Endodermal cell (in vitro differentiated cells): ENCODE results near the gene NFATC2. TPM values are rescaled to one million over a fixed set of nuclear protein-coding genes. Genes with fewer than 3 reads are reported as not detected.

Source experiments
- DNase-seq: peaks from one replicate; pipeline ENCODE4 v3.0.0-alpha.2; 2017
- H3K27ac ChIP-seq: 2 replicates; pipeline ENCODE4 v1.5.1; 2013; ENCODE audit warnings: mild to moderate bottlenecking, low read depth, low read length, moderate library complexity
- H3K27me3 ChIP-seq: 2 replicates; pipeline ENCODE4 v1.6.1; 2013; ENCODE audit warnings: mild to moderate bottlenecking, low read length, moderate library complexity; ENCODE audit not compliant: insufficient read depth, control insufficient read depth, poor library complexity, severe bottlenecking
- H3K36me3 ChIP-seq: 2 replicates; pipeline ENCODE4 v1.7.0; 2013; ENCODE audit warnings: mild to moderate bottlenecking, low read length, moderate library complexity; ENCODE audit not compliant: control insufficient read depth, insufficient read depth
- H3K4me1 ChIP-seq: one replicate; pipeline ENCODE4 v1.7.0; 2013; ENCODE audit warnings: low read length; ENCODE audit not compliant: control insufficient read depth, insufficient read depth
- H3K4me3 ChIP-seq: 2 replicates; pipeline ENCODE4 v1.5.1; 2013; ENCODE audit warnings: mild to moderate bottlenecking, low read length, moderate library complexity
- H3K9ac ChIP-seq: 2 replicates; pipeline ENCODE4 v1.6.1; 2013; ENCODE audit warnings: mild to moderate bottlenecking, low read length, moderate library complexity; ENCODE audit not compliant: poor library complexity, severe bottlenecking; ENCODE audit errors: extremely low read depth
- H3K9me3 ChIP-seq: 2 replicates; pipeline ENCODE4 v1.6.1; 2013; ENCODE audit warnings: mild to moderate bottlenecking, low read length, moderate library complexity; ENCODE audit not compliant: control insufficient read depth
- H3K27ac Mint-ChIP-seq: 2 replicates; pipeline ENCODE4 v1.8.0; 2020; ENCODE audit warnings: mixed read lengths
- H3K27me3 Mint-ChIP-seq: 2 replicates; pipeline ENCODE4 v1.8.0; 2021; ENCODE audit warnings: mild to moderate bottlenecking, mixed read lengths; ENCODE audit not compliant: insufficient read depth
- H3K36me3 Mint-ChIP-seq: 2 replicates; pipeline ENCODE4 v1.8.0; 2020; ENCODE audit warnings: low read depth, mixed read lengths
- H3K4me1 Mint-ChIP-seq: 2 replicates; pipeline ENCODE4 v1.8.0; 2020; ENCODE audit warnings: mixed read lengths
- H3K4me3 Mint-ChIP-seq: 2 replicates; pipeline ENCODE4 v1.8.0; 2020; ENCODE audit warnings: mild to moderate bottlenecking, moderate library complexity, mixed read lengths
- H3K9me3 Mint-ChIP-seq: 2 replicates; pipeline ENCODE4 v1.8.0; 2020; ENCODE audit warnings: mild to moderate bottlenecking, mixed read lengths
- CTCF ChIP-seq: fragments of 200-600 bp; sonication (generic); conservative IDR thresholded peaks from 2 replicates; pipeline ENCODE4 v1.5.0; 2021; ENCODE audit warnings: antibody characterized with exemption, mild to moderate bottlenecking
- WGBS, 2 experiments: methylation state at CpG; one replicate each; pipeline versions ENCODE4 v1.1.5 to v1.1.7; 2013; ENCODE audit warnings: missing lambda C conversion rate in 2 of 2, mixed read lengths in 1 of 2; ENCODE audit not compliant: insufficient coverage in 1 of 2, insufficient read length in 1 of 2; 5-methylcytosine and 5-hydroxymethylcytosine counted together
- total RNA-seq, 2 donors: library from RNA; stranded (reverse); fragmentation: NEBNext Ultra II Directional in 1 of 2; extraction: Animal tissue kit (Norgen Biotek cat#: 25700) in 1 of 2; gene quantifications; 2 replicates in 1 of 2; 3 replicates in 1 of 2; pipeline ENCODE4 v1.2.1, GENCODE V29; 2021

NFATC2 gene
- total RNA-seq, 2 donors from 2014 or later, result 1.5 to 2.1 TPM

- Mint-ChIP-seq H3K36me3 (no peaks in the 10 kb centered on the region), H3K9me3 (peaks cover 9% of the 10 kb centered on the region), H3K27me3 (peaks cover 9% of the 10 kb centered on the region), H3K4me1 (no peaks in the 10 kb centered on the region), H3K4me3 (no peak overlapping the region), H3K27ac (no peak overlapping the region)
- WGBS, 2 experiments, result 91% methylated on average over 2 of the region's 2 CpGs; no CpG with 5 or more reads in 1 of the 2 experiments
- no peaks in the 10 kb centered on the region for H3K4me1 ChIP-seq
- no peaks in the 10 kb centered on the region for H3K9me3 ChIP-seq
- no peak overlapping the region for H3K27ac ChIP-seq
- no peak overlapping the region for H3K9ac ChIP-seq
- no peak for TF ChIP-seq CTCF
- no peaks in the 10 kb centered on the region for H3K27me3 ChIP-seq
- no peak for DNase-seq
- no peaks in the 10 kb centered on the region for H3K36me3 ChIP-seq
- H3K4me3 ChIP-seq, result no peak overlapping the region
Measured at GRCh38 chr20:51535674-51536073, 6.8 kb downstream of the NFATC2 start.

- Histone ChIP-seq H3K9ac (no peak overlapping the region), H3K9me3 (no peaks in the 10 kb centered on the region), H3K27ac (peak overlapping the region; percentile 36), H3K4me1 (no peaks in the 10 kb centered on the region), H3K4me3 (no peak overlapping the region), H3K27me3 (no peaks in the 10 kb centered on the region), H3K36me3 (no peaks in the 10 kb centered on the region)
- no peak for DNase-seq
- no peak overlapping the region for H3K4me3 Mint-ChIP-seq
- WGBS, 2 experiments, result 73 to 89% methylated on average over 4 of the region's 4 CpGs
- TF ChIP-seq CTCF, result no peak
- no peak overlapping the region for H3K27ac Mint-ChIP-seq
- H3K4me1 Mint-ChIP-seq, result no peaks in the 10 kb centered on the region
- H3K27me3 Mint-ChIP-seq, result peaks cover 9% of the 10 kb centered on the region
- no peaks in the 10 kb centered on the region for H3K36me3 Mint-ChIP-seq
- peaks cover 9% of the 10 kb centered on the region for H3K9me3 Mint-ChIP-seq
Measured at GRCh38 chr20:51535075-51535386, 7.5 kb downstream of the NFATC2 start.

GRCh38 chr20:51533291-51534172 is 9.0 kb downstream of the NFATC2 start:
- Mint-ChIP-seq H3K27me3 (peaks cover 9% of the 10 kb centered on the region), H3K36me3 (no peaks in the 10 kb centered on the region), H3K4me3 (no peak overlapping the region), H3K27ac (no peak overlapping the region), H3K9me3 (peaks cover 9% of the 10 kb centered on the region), H3K4me1 (no peaks in the 10 kb centered on the region)
- TF ChIP-seq CTCF, result peak; percentile 17
- no peak overlapping the region for H3K4me3 ChIP-seq
- WGBS, 2 experiments, result 85 to 92% methylated on average over 16 to 19 of the region's 19 CpGs
- no peaks in the 10 kb centered on the region for H3K4me1 ChIP-seq
- H3K9me3 ChIP-seq, result no peaks in the 10 kb centered on the region
- no peaks in the 10 kb centered on the region for H3K36me3 ChIP-seq
- no peak overlapping the region for H3K27ac ChIP-seq
- no peak overlapping the region for H3K9ac ChIP-seq
- no peak for DNase-seq
- H3K27me3 ChIP-seq, result no peaks in the 10 kb centered on the region
